ENCODE measurements around the gene UNC13C. TPM values are rescaled to one million over a fixed set of nuclear protein-coding genes. Genes with fewer than 3 reads are reported as not detected.

UNC13C gene
- total and polyA plus RNA-seq, 2 donors (not counting 3 experiments of a cell fraction or from before 2014, with no cell fraction given), result not detected

GRCh38 chr15:54035616-54036015, 57.4 kb downstream of the UNC13C start:
- ChIA-PET CTCF (no interaction called here), POLR2A (no interaction called here)
- H3K4me3 ChIP-seq (replicated peaks in 1 of 3; ENCODE audit: insufficient read depth in 1 of 3, low read depth in 1 of 3, low read length in 3 of 3), result no peak overlapping the region
- TF ChIP-seq CTCF (IDR thresholded peaks at IDR 0.05; ENCODE audit: extremely low read depth in 1 of 2, insufficient read depth in 1 of 2, low read depth in 1 of 2, low read length in 2 of 2), result no peak
- TF ChIP-seq MAX (IDR thresholded peaks at IDR 0.05; ENCODE audit: insufficient read depth, insufficient read length), result no peak
- no peak for TF ChIP-seq EZH2 (IDR thresholded peaks at IDR 0.05; ENCODE audit: borderline replicate concordance, low read depth, low read length, severe bottlenecking)
- TF ChIP-seq JUN (IDR thresholded peaks at IDR 0.05; ENCODE audit: borderline replicate concordance, insufficient read depth, insufficient read length, low read depth), result no peak
- TF ChIP-seq POLR2AphosphoS5 (IDR thresholded peaks at IDR 0.05; ENCODE audit: insufficient read depth, low read depth, low read length), result no peak
- no peak for TF ChIP-seq MYC (IDR thresholded peaks at IDR 0.05; ENCODE audit: low read depth, low read length)
- no peak for TF ChIP-seq FOS (IDR thresholded peaks at IDR 0.05; ENCODE audit: borderline replicate concordance, insufficient read depth, low read length)
- TF ChIP-seq GATA2 (IDR thresholded peaks at IDR 0.05; ENCODE audit: insufficient read depth, insufficient read length, low read depth, low read length), result no peak
- TF ChIP-seq POLR2A (IDR thresholded peaks at IDR 0.05; ENCODE audit: low read depth, low read length), result no peak
- H3K4me1 ChIP-seq (ENCODE audit: control insufficient read depth, extremely low read depth, insufficient read depth, low read length), result no peaks in the 10 kb centered on the region
- no peak overlapping the region for H3K4me2 ChIP-seq (ENCODE audit: insufficient read depth, low read length)
- H3K27me3 ChIP-seq (ENCODE audit: control insufficient read depth in 2 of 2, insufficient read depth in 2 of 2, low read length in 2 of 2), result no peaks in the 10 kb centered on the region
- no peak overlapping the region for H2AFZ ChIP-seq (ENCODE audit: low read depth, low read length)
- no peak overlapping the region for H3K9ac ChIP-seq (replicated peaks; ENCODE audit: extremely low read depth, insufficient read depth, low read length)
- no TSS peak for BruUV-seq (replicated peaks)
- H3K27ac ChIP-seq (ENCODE audit: insufficient read depth, low read depth, low read length), result no peak overlapping the region
- no peaks in the 10 kb centered on the region for H3K9me3 ChIP-seq (replicated peaks; ENCODE audit: control insufficient read depth, insufficient read depth, low read length)
- H4K20me1 ChIP-seq (replicated peaks; ENCODE audit: control insufficient read depth, extremely low read depth, insufficient read depth, low read length), result no peaks in the 10 kb centered on the region
- H3K79me2 ChIP-seq (ENCODE audit: control insufficient read depth, insufficient read depth, low read length), result no peaks in the 10 kb centered on the region
- no peaks in the 10 kb centered on the region for H3K9me1 ChIP-seq (replicated peaks; ENCODE audit: control insufficient read depth, extremely low read depth, insufficient read depth, low read length)
- DNase-seq (ENCODE audit: low read depth, low spot score) (no peak), FAIRE-seq (no peak)
- no peaks in the 10 kb centered on the region for H3K36me3 ChIP-seq (ENCODE audit: control insufficient read depth in 2 of 2, extremely low read depth in 1 of 2, insufficient read depth in 2 of 2, low read length in 2 of 2)
- dilution Hi-C loops (cut with MboI; ENCODE audit: extremely low pct_ligation_motif_present, low sequenced_read_pairs) (no loop called here), intact Hi-C loops (cut with micrococcal nuclease) (no loop called here)

Data from endothelial cell of umbilical vein (primary cell).